Endothelial cell of umbilical vein (primary cell): ENCODE results near the gene DAZL.

Source experiments
- EZH2 ChIP-seq: IDR thresholded peaks from 2 replicates; pipeline ENCODE4 v1.6.1; 2012; ENCODE audit warnings: borderline replicate concordance, low read depth, mild to moderate bottlenecking, moderate library complexity, low read length, inconsistent platforms; ENCODE audit not compliant: severe bottlenecking
- FOS ChIP-seq: IDR thresholded peaks from 2 replicates; pipeline ENCODE4 v1.6.1; 2011; ENCODE audit warnings: mild to moderate bottlenecking, low read length, moderate library complexity, borderline replicate concordance; ENCODE audit not compliant: insufficient read depth
- GATA2 ChIP-seq: IDR thresholded peaks from 2 replicates; pipeline ENCODE4 v1.7.0; 2011; ENCODE audit warnings: low read depth, mild to moderate bottlenecking, moderate library complexity, mixed read lengths, low read length; ENCODE audit not compliant: insufficient read length, insufficient read depth
- JUN ChIP-seq: IDR thresholded peaks from 2 replicates; pipeline ENCODE4 v1.6.1; 2011; ENCODE audit warnings: borderline replicate concordance, low read depth; ENCODE audit not compliant: insufficient read length, insufficient read depth
- MYC ChIP-seq: IDR thresholded peaks from one replicate; pipeline ENCODE4 v1.6.1; 2011; ENCODE audit warnings: mild to moderate bottlenecking, low read depth, low read length
- POLR2A ChIP-seq: IDR thresholded peaks from 2 replicates; pipeline ENCODE4 v1.6.1; 2012; ENCODE audit warnings: low read depth, mild to moderate bottlenecking, control low read depth, low read length
- POLR2AphosphoS5 ChIP-seq: IDR thresholded peaks from 2 replicates; pipeline ENCODE4 v1.6.1; 2012; ENCODE audit warnings: low read depth, mild to moderate bottlenecking, control low read depth, low read length, moderate library complexity; ENCODE audit not compliant: insufficient read depth
- TF ChIP-seq, protein P1 (sequence below), 2 donors: IDR thresholded peaks; 1 replicate in 1 of 2; 2 replicates in 1 of 2; pipeline ENCODE4 v1.5.1; 2011; ENCODE audit warnings: low read length in 2 of 2, mild to moderate bottlenecking in 2 of 2, moderate library complexity in 2 of 2, control low read depth in 1 of 2, inconsistent platforms in 1 of 2, low read depth in 1 of 2; ENCODE audit not compliant: insufficient read depth in 1 of 2; ENCODE audit errors: extremely low read depth in 1 of 2
- TF ChIP-seq, protein P2 (sequence below): IDR thresholded peaks from 2 replicates; pipeline ENCODE4 v1.6.1; 2011; ENCODE audit not compliant: insufficient read depth, insufficient read length

DNA sequence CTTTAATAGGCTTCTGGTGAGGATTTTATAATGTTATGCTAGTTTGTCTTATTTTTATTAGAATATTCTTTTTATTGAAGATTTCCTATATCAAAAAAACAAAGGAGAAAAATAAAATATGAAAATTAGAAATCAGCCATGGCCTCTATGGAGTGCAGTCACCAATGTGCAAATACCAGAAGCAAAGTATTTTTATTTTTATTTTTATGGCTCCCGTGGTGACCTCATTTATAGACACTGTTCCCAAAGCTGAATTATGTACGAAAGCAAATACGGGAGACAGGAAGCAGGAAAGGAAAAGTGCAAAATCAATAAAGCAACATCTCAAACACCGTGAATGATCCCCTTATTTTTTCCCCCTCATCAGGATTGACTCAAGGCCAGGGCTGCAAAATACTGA lies 35.1 kb downstream of the DAZL start:
- TF ChIP-seq EZH2 (no peak), POLR2A (no peak), JUN (no peak), POLR2AphosphoS5 (no peak), GATA2 (no peak), FOS (no peak), MYC (no peak)
- TF ChIP-seq, protein P1, sequence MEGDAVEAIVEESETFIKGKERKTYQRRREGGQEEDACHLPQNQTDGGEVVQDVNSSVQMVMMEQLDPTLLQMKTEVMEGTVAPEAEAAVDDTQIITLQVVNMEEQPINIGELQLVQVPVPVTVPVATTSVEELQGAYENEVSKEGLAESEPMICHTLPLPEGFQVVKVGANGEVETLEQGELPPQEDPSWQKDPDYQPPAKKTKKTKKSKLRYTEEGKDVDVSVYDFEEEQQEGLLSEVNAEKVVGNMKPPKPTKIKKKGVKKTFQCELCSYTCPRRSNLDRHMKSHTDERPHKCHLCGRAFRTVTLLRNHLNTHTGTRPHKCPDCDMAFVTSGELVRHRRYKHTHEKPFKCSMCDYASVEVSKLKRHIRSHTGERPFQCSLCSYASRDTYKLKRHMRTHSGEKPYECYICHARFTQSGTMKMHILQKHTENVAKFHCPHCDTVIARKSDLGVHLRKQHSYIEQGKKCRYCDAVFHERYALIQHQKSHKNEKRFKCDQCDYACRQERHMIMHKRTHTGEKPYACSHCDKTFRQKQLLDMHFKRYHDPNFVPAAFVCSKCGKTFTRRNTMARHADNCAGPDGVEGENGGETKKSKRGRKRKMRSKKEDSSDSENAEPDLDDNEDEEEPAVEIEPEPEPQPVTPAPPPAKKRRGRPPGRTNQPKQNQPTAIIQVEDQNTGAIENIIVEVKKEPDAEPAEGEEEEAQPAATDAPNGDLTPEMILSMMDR (IDR thresholded peaks at IDR 0.05; ENCODE audit: extremely low read depth in 1 of 2, insufficient read depth in 1 of 2, low read depth in 1 of 2, low read length in 2 of 2): no peak
- TF ChIP-seq, protein P2, sequence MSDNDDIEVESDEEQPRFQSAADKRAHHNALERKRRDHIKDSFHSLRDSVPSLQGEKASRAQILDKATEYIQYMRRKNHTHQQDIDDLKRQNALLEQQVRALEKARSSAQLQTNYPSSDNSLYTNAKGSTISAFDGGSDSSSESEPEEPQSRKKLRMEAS: no peak
